ENCODE results near the gene TICAM2.

Gene TICAM2

GRCh38 chr5:115584501-115584900 is 17.8 kb downstream of the TICAM2 start:
- Histone ChIP-seq H3K9ac (ENCODE audit: low read depth, low read length) (no peak overlapping the region), H4K20me1 (ENCODE audit: insufficient read depth, low read length) (no peaks in the 10 kb centered on the region), H3K36me3 (ENCODE audit: insufficient read depth, low read length) (no peaks in the 10 kb centered on the region), H3K27ac (ENCODE audit: low read length) (no peak overlapping the region), H3K4me3 (ENCODE audit: low read depth in 1 of 2, low read length in 2 of 2) (no peak overlapping the region), H3K4me1 (ENCODE audit: insufficient read depth, low read length) (no peaks in the 10 kb centered on the region), H2AFZ (ENCODE audit: low read depth, low read length) (no peak overlapping the region), H3K79me2 (ENCODE audit: insufficient read depth, low read length) (no peaks in the 10 kb centered on the region), H3K27me3 (ENCODE audit: insufficient read depth, low read length, poor library complexity) (no peaks in the 10 kb centered on the region), H3K4me2 (ENCODE audit: insufficient read depth, low read length) (no peak overlapping the region), H3K9me3 (ENCODE audit: insufficient read depth, low read length, severe bottlenecking) (no peaks in the 10 kb centered on the region)
- no peak for ATAC-seq (ENCODE audit: insufficient read depth, low read depth)
- TF ChIP-seq EZH2 (IDR thresholded peaks at IDR 0.05; ENCODE audit: borderline replicate concordance, low read depth, low read length, severe bottlenecking) (no peak), CTCF (IDR thresholded peaks at IDR 0.05; ENCODE audit: borderline replicate concordance, extremely low read depth, low read length, poor library complexity, severe bottlenecking) (no peak)
- no peak for DNase-seq

- Histone ChIP-seq H3K4me3 (ENCODE audit: low read depth in 1 of 2, low read length in 2 of 2) (no peak overlapping the region), H3K27me3 (ENCODE audit: insufficient read depth, low read length, poor library complexity) (no peaks in the 10 kb centered on the region), H3K9ac (ENCODE audit: low read depth, low read length) (no peak overlapping the region), H3K4me1 (ENCODE audit: insufficient read depth, low read length) (no peaks in the 10 kb centered on the region), H2AFZ (ENCODE audit: low read depth, low read length) (no peak overlapping the region), H3K9me3 (ENCODE audit: insufficient read depth, low read length, severe bottlenecking) (no peaks in the 10 kb centered on the region), H3K36me3 (ENCODE audit: insufficient read depth, low read length) (no peaks in the 10 kb centered on the region), H3K4me2 (ENCODE audit: insufficient read depth, low read length) (no peak overlapping the region), H3K27ac (ENCODE audit: low read length) (no peak overlapping the region), H4K20me1 (ENCODE audit: insufficient read depth, low read length) (no peaks in the 10 kb centered on the region), H3K79me2 (ENCODE audit: insufficient read depth, low read length) (no peaks in the 10 kb centered on the region)
- ATAC-seq (ENCODE audit: insufficient read depth, low read depth) = no peak
- no peak for TF ChIP-seq CTCF (IDR thresholded peaks at IDR 0.05; ENCODE audit: borderline replicate concordance, extremely low read depth, low read length, poor library complexity, severe bottlenecking)
- no peak for TF ChIP-seq EZH2 (IDR thresholded peaks at IDR 0.05; ENCODE audit: borderline replicate concordance, low read depth, low read length, severe bottlenecking)
- DNase-seq = no peak
Measured at GRCh38 chr5:115583474-115583873, 18.8 kb downstream of the TICAM2 start.

GRCh38 chr5:115580941-115581340 is 21.3 kb downstream of the TICAM2 start:
- DNase-seq = no peak

More at GRCh38 chr5:115580941-115581340, 21.3 kb downstream of the TICAM2 start:
- Histone ChIP-seq H3K27me3 (ENCODE audit: insufficient read depth, low read length, poor library complexity) (no peaks in the 10 kb centered on the region), H3K79me2 (ENCODE audit: insufficient read depth, low read length) (no peaks in the 10 kb centered on the region), H3K9ac (ENCODE audit: low read depth, low read length) (no peak overlapping the region), H3K4me3 (ENCODE audit: low read depth in 1 of 2, low read length in 2 of 2) (no peak overlapping the region), H3K36me3 (ENCODE audit: insufficient read depth, low read length) (no peaks in the 10 kb centered on the region), H3K4me1 (ENCODE audit: insufficient read depth, low read length) (no peaks in the 10 kb centered on the region), H3K9me3 (ENCODE audit: insufficient read depth, low read length, severe bottlenecking) (no peaks in the 10 kb centered on the region), H4K20me1 (ENCODE audit: insufficient read depth, low read length) (no peaks in the 10 kb centered on the region), H2AFZ (ENCODE audit: low read depth, low read length) (no peak overlapping the region), H3K27ac (ENCODE audit: low read length) (no peak overlapping the region), H3K4me2 (ENCODE audit: insufficient read depth, low read length) (no peak overlapping the region)
- TF ChIP-seq CTCF (IDR thresholded peaks at IDR 0.05; ENCODE audit: borderline replicate concordance, extremely low read depth, low read length, poor library complexity, severe bottlenecking) (no peak), EZH2 (IDR thresholded peaks at IDR 0.05; ENCODE audit: borderline replicate concordance, low read depth, low read length, severe bottlenecking) (no peak)
- ATAC-seq (ENCODE audit: insufficient read depth, low read depth) = no peak

Data from DND-41 (cell line).